Activated CD4-positive, alpha-beta T cell treated with anti-CD3 and anti-CD28 coated beads, Interleukin-2, amount 50 U/mL, for 16 hours (primary cell): Measurements from ENCODE around the gene ARHGEF25.
"Not testable (repeated sequence)": the region's sequence is repeated elsewhere in the genome, so short reads cannot be mapped to it uniquely, and the experiment has no call there.

ENCODE experiments used
- DNase-seq: peaks from one replicate; pipeline ENCODE4 v3.0.0-alpha.2; 2020

The ARHGEF25 gene

DNA sequence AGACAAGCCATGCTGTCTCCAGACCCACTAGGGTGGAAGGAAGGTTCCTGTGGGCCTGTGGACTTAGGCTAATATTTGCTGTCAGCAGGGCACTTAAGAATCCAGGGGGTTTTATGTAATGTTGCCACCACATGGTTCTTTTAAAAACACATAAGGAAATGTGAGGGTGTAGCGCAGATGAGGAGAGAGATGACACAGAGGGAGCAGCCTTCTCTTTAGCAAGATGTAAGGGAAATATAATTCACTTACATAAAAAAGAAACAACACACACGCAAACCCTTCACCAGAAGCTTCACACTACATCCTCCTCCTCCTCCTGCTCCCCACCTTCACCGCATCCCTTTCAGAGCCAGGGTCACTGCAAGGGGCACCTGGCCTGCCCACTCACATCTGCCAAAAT, 25.1 kb upstream of the ARHGEF25 start:
- DNase-seq, result no peak

DNA sequence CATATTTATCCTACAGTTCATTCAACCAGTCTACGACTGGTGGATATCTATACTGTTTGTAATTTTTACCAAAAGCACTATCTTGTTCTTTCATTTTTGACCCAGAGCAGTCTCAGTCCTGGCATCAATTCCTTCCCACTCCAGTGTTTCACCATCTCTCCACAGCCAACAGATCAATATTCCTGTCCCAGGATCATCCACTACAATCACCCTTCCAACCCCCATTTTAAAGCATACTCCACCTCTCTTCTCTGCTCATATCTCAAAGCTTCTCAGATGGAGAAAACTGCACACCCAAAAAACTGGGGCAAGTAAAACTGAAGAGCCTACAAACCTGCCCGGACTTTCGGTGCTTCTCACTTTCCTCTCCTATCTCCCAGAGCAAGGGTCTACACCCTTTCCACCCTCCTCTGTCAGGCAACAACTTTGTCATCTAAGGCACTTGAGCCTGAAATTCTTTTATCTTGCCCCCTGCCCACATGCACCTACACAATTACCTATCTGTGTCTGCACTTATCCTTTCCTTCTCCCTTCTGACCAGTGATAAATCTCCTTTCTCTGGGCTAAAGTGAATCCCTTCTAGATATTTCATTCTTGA, 24.3 kb upstream of the ARHGEF25 start:
- no peak for DNase-seq

DNA sequence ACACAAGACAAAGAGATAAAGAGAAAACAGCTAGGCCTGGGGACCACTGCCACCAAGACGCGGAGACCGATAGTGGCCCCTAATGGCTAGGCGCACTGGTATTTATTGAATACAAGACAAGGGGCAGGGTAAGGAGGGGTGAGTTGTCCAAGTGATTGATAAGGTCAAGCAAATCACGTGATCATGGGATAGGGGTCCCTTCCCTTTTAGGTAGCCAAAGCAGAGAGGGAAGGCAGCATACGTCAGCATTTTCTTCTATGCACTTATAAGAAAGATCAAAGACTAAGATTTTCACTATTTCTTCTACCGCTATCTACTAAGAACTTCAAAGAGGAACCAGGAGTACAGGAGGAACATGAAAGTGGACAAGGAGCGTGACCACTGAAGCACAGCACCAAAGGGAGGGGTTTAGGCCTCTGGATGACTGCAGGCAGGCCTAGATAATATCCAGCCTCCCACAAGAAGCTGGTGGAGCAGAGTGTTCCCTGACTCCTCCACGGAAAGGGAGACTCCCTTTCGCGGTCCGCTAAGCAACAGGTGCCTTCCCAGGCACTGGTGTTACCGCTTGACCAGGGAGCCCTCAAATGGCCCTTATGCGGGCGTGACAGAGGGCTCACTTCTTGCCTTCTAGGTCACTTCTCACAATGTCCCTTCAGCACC, 22.2 kb upstream of the ARHGEF25 start:
- DNase-seq, result not testable (repeated sequence)

DNA sequence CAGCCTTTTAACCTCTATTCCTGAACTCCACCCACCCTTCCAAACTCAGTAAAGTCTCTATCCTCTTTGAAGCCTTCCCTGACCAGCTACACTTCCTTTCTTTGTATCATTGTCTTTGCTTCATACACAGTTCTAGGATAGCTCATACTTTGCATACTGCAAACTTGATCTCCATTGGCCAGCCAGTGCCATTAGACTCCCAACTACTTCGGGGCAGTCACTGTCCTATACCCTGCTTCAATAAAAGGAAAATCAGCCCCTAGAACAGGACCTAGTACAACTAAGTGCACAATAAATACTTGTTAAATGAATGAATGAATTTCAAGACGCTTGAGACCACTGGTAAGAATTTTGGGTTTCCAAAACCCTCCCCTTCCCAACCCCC, 20.8 kb upstream of the ARHGEF25 start:
- no peak for DNase-seq

DNA sequence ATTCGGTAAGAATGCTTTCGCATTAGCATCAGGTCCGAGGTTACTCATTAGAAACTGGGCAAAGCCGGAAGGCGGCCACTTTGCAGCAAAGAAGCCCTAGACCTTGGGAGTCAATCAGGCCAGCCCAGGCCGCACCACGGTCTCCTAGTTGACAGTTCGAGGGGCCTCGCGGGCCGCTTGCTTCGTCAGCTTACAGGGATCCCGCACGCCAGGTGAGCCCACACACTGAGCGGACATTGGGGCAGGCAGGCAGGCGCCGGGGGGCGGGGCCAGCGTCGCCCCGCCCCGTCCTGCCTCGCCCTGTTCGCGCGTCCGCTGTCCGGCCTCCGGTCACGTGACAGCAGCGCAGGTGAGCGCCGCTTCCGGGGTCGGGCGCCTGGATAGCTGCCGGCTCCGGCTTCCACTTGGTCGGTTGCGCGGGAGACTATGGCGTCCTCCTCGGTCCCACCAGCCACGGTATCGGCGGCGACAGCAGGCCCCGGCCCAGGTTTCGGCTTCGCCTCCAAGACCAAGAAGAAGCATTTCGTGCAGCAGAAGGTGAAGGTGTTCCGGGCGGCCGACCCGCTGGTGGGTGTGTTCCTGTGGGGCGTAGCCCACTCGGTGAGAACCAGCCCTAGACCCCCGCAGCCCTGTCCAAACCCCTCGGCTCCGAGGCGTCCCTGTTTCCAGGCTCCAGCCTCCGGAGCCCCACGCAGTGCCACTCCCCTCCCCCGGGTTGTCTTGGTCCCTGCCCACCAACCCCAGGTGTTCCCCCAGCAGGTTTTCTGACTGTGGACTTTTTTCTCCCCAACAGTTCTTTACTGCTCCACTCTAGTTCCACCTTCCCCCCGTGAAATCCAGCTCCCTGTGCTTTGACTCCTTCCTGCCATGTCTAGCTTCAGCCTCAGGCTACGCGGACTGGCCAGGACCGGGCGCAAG, 20.1 kb upstream of the ARHGEF25 start, which contains the start of gene PIP4K2C:
Gene PIP4K2C (plus strand): TSS at position 329 of the 918 bp plus-strand sequence. CDS start 98 bp downstream, at position 427.
- DNase-seq, result peak; percentile 86

DNA sequence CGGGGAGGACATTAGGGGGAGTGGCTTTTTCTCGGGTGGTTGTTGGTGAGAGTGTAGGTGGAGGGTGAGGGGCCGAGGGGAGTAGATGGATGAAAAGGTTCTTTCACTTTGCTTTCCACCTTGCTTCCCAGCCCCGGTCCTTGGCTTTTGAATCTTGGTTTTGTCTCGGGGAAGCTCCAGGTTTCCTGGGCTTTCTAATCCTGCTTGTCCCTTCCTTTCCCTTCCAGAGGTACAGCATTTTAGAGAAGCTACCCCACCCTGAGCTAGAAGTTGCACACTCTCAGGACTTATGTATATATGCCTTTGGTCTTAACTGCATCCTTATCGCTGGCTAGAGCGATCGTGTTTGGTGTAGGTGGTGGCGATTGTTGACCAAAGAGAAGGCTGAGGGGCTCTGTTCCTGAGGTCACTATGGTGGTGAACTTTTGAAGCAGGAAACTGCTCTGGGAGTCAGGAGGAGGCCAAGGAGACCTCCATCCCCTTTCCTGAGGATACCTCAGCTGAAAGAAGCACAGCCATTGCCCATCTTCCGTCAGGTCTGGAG, 19.4 kb upstream of the ARHGEF25 start:
- no peak for DNase-seq

DNA sequence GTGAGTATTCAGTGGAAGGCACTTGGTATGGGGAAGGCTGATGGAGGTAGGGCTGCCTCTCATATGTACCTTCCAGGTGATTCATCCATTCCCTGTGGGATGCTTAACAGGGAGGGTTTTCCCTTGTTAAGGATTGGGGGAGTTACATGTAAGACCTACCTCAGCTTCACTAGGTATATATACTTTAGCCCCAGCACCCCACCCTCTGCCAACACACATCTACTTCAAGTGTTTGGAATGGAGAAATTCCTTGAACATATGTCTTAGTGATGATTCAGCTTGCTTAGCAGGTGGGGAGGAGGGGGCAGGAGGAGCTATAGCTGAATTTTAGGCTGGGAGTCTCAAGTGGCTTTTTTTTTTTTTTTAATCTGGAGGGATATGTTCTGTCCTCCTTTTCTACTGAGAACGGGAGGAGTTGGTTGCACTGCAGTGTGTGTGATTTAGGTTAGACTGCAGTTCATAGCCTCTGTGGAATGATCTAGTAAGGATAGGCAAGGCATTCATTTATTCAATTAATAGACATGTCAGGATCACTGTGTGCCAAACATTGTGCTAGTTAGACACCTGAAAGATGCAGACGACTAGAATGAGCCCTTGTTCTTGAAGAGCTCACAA, 18.6 kb upstream of the ARHGEF25 start:
- DNase-seq, result no peak

DNA sequence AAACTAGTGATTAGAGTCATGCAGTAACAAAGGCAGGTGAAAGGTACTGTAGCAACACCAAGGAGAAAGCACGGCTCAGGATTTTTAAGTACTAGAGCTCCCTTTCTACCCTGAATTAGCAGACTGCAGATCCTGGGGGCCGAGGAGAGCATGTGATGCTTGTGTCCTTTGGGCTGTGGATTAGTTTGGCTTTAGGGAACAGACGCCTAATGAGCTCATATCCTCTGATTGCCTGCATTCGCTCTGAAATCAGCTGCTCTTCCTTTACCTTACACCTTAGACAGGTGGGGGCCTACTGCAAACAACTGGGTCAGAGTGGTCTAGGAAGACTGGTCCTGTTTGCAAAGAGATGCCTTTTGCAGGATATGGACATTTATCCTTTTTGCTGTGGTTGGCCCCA, 18.0 kb upstream of the ARHGEF25 start:
- DNase-seq, result no peak

DNA sequence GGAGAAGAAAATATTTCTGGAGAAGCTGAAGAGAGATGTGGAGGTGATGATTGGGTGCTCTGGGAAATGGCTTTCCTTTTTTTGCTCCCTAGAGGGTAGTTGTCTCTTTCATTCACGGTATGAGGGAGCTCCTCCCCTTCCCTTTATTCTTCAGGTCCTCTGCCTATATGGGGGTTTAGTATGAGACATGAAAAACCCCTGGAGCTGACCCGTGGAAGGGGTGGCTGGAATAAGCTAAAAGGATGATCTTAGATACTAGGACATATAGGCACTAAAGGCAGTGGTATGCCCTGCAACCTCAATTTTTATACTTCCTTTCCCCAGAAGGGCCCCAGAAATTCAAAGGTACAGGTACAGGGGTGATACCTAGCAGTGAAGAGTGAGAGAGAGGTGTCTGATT, 10.8 kb upstream of the ARHGEF25 start:
- DNase-seq, result no peak

DNA sequence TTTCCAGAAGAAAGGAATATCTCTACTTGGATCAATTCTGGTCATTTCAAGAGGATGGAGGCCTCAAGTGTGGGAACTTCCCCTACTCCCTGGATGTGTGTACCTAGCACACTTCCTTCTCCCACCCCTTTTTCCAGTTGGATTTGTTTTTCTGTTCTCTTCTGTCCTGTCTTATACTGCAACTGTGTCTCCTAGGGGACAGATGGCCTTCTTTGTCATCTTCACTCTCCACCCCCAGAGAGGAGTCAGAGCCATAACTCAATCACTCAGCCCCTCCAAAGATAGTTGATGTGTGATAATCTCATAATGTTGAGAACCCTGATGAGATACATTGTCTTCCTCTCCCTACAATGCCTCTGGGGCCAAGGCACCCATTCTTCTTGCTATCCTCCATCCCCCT, 8.7 kb upstream of the ARHGEF25 start:
- DNase-seq, result no peak

DNA sequence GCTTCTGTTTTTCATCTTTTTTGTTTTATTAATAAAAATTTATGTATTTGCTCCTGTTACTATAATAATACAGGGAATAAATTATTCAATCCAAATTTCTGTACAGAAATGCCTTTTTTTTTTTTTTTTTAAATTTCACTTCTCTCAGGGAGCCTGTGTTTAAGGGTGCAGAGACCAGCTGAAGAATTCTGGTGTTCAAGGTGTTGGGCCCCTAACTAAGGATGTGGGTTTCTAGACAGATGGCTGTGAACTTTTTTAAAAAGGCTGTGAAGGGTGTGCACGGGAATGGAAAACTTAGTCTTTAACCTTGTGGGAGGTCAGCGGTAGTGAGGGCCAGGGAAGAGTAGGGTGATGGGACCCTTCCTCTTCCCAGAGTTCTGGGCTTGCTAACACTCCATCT, 7.9 kb upstream of the ARHGEF25 start:
- DNase-seq, result no peak

DNA sequence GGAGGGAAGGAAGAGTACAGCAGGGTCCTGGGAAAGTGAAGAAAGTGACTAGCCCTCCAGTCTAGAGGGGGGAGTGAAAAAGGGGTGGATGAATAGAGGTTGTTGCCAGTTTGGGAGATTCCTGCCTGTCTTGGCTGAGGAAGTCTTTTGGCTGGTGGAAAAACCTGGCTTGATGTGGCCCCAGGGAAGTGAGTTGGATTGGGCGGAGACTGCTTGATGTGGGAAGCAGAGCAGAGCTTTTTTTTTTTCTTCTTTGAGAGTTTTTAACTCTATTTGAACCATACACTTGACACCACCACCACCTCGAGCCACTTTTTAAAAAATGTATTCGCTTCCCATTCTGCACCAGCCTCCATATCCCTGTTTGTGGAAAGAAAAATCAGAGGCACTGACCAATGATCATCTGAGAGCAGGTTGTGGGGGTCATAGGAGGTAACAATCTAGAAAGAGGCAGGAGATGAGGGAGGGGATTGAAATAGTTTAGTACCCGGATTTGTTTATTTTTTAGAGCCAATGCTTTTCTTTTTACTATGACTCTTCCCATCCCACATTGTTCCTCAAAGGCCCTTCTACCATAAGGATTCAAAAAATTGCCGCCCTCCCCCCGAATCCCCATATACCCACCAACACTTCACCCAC, 7.3 kb upstream of the ARHGEF25 start:
- DNase-seq, result no peak

DNA sequence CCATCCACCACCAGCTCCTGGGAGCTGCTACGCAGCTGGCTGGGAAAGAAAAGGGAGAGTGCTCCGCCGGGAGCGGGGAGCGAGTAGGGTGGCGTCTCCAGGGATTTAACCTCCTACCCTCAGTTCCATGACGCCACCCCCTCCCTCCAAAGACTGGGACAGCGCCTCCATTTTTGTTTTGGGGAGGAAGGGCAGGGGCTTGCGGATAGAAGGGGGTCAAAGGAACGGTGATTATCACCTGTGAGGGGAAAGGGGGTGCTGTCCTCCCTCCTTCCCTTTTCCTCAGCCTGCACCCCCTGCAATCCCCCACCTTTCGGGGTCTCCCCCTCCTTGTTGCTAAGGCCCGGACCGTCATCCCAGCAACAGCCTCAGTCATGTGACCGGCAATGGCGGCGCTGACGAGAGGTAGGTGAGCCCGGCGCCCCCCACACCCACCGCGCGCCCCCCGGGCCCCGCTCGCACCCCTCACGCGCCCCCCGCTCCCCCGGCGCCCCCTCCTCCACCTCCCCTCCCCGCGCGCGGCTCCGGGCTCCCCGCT, 6.7 kb upstream of the ARHGEF25 start, which contains the start of gene DTX3:
Gene DTX3 (plus strand): TSS at position 371 of the 538 bp plus-strand sequence. CDS start 1,694 bp downstream, outside the sequence.
- DNase-seq, result peak; percentile 33

DNA sequence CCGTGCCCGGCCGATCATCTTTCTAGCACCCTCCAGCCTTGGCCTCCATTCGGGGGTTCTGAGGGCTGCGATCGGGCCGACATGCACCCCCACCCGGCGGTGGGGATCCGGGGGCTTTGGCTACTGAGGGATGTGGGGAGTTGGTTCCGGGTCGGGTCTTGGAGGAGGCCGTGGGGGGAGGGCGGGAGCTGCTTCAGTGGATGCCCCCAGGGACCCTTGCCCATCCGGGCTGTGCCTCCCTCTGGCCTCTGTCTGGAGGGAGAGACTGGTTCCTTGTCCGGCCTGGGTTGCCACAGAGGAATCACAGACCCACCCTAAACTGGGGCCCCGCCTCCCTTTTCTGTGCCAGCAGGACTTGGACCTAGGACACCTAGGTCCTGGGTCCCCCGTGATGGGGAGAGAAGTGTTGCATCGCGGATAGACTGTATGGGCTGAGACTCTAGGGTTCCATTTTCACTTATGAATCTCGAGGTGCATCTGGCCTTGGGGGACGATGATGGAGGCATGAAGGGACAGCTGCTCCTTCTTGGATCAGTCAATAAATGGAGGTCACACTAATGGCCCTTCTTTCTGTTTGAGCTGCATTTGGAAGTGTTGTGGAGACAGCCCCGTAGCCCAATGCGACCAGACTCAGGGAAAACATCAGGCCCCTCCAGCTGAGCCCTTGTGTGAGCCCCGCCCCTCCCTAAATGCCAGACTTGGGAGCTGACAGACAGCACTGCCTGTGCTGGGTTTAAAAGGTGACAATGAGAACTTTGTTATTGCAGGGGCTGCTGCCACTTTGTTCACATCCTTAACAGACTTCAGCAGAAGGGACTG, 6.0 kb upstream of the ARHGEF25 start:
- DNase-seq, result no peak

DNA sequence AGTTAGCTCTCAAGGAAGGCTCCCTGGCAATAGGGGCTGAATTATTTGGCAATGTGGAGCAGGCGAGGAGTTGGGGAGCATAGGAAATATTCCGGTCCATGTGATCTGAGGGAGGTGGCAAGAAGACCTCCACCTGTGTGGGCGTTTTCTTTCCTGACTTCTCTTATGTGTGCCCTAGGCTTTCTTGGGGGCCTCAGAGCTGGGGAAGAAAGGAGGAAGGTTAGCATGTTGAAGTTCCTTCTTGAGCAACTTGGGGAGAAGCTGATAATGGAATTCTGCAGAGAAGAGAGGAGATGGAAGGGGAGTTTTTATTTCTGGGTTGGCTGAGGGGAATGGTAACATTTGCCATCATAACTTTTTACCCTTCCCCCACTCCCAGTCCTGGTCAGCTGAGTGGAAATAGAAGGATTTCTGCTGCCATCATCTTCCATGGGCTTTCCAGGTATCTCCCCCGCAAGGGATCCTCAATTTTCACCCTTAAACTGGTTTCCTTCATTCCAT, 5.4 kb upstream of the ARHGEF25 start:
- DNase-seq, result no peak

DNA sequence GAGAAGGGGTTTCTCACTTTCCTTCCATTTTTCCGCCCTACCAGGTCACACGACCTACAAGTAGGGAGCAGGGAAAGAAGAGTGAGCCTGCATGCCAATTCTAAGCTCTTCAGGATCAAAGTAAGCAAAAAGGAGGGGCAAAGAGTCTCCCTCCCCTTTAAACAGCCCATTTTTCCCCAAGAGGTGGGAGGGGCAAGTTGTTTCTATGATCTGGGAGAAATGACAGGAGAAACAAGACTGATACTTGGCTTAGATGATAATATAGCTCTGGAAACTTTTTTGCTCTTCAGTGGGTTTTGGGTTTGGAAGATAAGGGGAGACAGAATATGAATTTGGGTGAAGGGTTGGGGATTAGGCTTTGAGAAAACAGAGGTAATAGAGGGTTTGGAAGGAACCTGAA, 4.8 kb upstream of the ARHGEF25 start:
- DNase-seq, result no peak

DNA sequence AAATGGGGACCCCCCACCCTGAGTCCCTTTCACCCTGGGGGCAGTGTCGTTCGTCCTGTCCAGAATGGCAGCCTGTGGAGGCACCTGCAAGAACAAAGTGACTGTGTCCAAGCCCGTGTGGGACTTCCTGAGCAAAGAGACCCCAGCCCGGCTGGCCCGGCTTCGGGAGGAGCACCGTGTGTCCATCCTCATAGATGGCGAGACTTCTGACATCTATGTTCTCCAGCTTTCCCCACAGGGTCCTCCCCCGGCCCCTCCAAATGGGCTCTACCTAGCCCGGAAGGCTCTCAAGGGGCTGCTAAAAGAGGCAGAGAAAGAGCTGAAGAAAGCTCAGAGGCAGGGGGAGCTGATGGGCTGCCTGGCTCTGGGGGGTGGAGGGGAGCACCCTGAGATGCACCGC, 4.4 kb upstream of the ARHGEF25 start:
- no peak for DNase-seq

DNA sequence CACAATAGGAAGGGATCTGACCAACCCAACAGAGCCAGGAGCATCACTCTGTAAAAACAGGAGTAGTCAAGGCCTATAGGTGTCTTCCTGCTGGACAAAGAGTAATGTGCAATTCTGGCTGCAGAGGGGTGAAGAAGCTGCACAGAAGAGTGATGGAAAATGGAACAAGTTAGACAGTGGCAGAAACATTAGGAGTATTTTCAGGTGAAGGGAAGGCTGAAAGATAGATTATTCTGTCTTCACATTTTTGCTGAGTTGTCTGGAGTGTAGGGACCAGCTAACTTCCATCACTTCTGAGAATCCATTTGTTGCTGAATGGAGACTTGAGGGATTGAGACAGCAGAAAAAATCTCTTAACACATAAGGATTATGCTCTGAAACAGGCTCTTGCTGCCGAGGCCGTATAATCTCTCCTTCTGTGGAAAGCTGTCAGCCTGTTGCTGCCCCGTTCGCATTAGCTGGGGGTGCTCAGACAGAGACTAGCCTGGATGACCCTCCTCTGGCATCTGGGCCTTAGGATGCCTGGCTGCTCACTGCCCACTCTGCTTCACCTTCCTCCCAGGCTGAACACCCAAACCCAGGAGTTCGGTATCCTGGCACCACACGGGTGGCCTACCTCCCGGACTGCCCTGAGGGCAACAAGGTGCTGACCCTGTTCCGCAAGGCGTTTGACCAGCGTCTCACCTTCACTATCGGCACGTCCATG, 3.1 kb upstream of the ARHGEF25 start:
- DNase-seq, result no peak

DNA sequence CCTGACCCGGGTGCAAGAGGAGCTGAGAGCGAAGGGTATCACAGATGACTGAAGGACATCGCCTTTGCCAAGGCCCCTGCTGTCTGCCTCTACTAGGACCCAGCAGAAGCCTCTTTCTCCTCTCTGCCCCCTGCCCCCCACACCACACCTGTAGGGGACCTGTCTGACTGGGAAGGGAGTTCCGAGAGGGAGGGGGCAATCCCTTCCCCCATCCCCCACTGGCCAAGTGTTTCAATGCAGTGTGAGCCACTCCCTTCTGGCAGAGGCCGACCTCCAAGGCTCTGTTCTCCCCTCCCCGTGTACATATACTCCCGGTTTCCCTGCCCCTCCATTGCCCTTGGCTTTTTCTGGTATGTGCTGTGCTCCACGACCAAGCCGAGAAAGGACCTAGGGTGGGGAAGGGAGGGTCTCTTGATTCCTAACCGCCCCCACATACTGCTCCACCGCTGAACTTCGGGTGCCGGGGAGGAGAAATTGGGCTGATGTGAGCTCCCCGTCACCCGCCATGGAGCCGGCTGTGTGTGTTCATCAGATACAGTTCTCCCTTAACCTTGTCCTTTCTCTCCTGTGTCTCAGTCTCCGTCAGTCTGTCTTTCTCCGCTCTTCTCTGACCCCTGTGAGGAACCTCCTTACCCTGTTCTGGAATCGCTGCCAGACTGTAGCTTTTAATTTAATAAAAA, 2.0 kb upstream of the ARHGEF25 start:
- DNase-seq, result no peak
